ACHN (cell line): Measurements from ENCODE around the gene TJP1.

ENCODE experiments used
- DNase-seq: peaks from one replicate; pipeline ENCODE4 v3.0.0-alpha.2; 2015
- in situ Hi-C: cut with HindIII; loops from 2 replicates; pipeline ENCODE4 v1.10.0; 2017; ENCODE audit warnings: low sequenced_read_pairs, low pct_ligation_motif_present, low pct_unique_long_range_greater_than_20kb

The TJP1 gene

GRCh38 chr15:29822100-29822683 is at the start of gene TJP1:
Gene TJP1 (minus strand): TSS chr15:29822468. CDS start chr15:29822028, 440 bp downstream.
- in situ Hi-C loops, result no loop called here
- DNase-seq, result peak; percentile 81

DNA sequence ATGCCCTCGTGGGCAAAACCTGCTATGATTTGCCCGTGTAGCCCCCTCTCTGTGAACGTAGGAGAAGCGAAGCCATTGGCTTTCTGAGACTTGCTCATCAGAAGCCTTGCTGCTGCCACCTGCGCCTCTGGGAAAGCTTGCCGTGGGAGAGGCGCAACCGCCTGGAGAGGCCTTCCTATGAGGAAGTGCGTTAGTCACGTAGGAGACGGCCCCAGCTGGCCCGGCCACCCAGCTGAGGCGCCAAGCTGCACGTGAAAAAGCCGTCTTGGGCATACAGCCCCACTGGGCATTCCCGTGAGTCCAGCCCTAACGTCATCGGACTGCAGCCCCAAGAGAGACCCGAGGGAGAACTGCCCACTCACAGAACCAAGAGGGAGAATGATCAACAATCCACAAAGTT is 49.1 kb upstream of the TJP1 start:
- DNase-seq, result no peak

DNA sequence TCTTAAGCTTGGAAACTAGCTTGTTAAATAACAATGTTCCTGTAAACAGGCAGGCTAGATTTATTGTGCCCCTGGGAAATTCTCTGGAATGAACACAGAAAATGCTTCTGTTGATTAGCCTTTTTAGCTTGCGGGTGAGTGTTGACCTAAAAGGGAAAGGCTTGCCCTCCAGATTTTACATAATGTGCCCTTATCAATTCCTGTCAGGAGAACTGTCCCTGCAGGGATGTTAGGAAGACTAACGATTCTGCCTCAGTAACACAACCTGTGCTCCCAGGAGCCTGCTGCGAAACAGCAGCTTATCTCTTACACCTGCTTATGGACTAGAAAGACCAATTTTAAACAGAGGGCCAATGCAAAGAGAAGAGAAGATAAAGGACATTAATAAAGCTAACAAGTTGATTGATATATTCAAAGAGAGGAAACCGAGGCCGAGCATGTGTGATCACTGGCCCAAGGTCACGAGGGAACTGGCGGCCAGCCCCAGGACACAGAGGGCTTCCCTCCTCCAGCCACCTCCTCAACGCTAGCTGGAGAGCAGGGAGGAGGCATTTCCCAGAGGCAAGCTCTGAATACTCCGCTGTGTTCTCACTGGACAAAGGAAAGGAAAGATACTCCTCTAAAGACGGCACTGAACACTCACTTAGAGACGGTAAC is 48.4 kb upstream of the TJP1 start:
- in situ Hi-C loops, result no loop called here
- no peak for DNase-seq

More for the DNA sequence above, 49.1 kb upstream of the TJP1 start:
- in situ Hi-C loops, result no loop called here

- DNase-seq, result no peak
- in situ Hi-C loops, result no loop called here
Observed at GRCh38 chr15:29867241-29868000, 45.2 kb upstream of the TJP1 start.

- no peak for DNase-seq
- in situ Hi-C loops, result no loop called here
Observed at GRCh38 chr15:29866337-29866736, 44.1 kb upstream of the TJP1 start.

DNA sequence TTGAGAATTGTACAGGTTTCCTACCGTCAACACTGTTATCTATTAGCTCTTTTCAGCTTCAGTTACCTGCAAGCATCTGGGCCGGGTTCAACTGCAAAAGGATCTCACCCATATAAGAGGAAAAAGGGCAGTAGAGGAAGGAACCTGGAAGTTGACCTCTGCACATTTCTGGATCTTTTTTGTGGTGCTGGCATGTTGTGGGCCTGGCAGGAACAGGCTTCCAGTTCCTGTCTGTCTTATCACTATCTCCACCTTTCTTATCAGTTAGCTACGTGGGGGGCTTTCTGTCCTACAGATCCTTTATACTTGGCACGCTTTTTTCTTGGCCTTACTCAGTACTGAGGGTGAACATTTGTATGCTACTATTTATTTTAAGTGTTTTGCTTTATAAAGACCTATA is 42.2 kb upstream of the TJP1 start:
- no peak for DNase-seq
- in situ Hi-C loops, result no loop called here

DNA sequence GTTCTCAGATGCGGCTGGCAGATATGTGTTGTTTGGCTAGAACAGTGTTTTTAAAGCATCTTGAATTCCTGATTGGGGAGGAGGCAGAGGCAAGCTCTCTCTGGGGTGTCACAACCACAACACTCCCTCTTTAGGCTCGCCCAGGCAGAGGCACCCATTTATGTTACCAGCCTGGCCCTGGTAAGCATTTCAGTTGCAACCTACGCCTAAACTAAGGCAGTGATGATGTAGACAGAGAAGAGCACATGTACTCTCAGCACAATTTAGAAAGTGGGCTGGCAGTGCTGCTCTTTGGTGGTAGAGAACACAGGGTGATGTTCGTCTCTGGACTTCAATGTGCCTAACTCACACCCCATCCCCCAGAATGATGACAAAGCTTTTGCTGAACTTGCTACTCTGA is 41.2 kb upstream of the TJP1 start:
- no peak for DNase-seq

GRCh38 chr15:29862271-29862670 is 40.0 kb upstream of the TJP1 start:
- no peak for DNase-seq
- in situ Hi-C loops, result no loop called here

More for the DNA sequence above, 41.2 kb upstream of the TJP1 start:
- in situ Hi-C loops, result no loop called here

DNA sequence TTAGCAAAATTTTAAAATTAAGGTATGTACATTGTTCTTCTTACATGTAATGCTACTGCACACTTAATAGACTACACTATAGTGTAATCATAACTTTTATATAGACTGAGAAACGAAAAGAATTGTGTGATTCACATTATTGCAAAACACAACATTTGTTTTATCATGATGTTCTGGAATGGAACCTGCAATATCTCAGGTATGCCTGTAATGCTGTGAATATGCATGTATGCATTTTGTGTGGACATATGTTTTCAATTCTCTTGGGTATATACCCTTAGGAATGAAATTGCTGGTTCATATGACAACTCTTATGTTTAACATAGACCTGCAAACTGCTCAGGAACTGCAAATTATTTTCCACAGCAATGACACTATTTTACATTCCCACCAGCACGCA is 38.6 kb upstream of the TJP1 start:
- no peak for DNase-seq
- in situ Hi-C loops, result no loop called here

DNA sequence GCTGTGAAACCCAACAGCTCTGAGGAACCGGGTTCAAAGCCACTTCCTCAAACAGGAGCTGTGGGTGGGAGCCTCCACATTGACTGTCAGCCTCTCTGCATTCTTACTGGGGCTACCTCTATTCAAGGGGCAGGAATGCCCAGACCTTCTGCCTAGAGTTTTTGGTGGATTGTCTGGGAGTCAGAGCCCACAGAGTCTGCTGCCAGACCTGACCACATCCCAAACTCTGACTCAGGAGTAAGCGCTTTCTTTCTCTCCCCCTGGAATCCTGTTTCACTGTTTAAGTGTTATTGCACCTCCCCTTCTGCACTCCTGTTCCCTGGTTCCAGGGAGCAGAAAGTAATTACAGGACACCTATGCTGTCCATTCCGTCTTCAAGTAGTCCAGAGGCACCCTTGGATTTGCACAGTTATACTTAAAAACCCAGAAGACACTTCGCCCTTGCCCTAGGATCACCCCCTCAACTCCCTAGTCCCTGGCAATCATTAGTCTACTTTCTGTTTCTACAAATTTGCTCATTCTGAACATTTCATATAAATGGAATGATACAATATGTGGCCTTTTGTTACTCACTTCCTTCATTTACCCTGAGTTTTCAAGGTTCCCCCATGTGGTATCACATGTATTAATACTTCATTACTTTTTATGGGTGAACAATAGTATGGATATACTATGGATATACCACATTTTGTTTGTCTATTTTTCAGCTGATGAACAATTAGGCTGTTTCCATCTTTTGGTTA is 37.9 kb upstream of the TJP1 start:
- in situ Hi-C loops, result no loop called here
- peak; percentile 48 for DNase-seq

- DNase-seq, result no peak
- in situ Hi-C loops, result no loop called here
Observed at GRCh38 chr15:29859293-29859692, 37.0 kb upstream of the TJP1 start.

DNA sequence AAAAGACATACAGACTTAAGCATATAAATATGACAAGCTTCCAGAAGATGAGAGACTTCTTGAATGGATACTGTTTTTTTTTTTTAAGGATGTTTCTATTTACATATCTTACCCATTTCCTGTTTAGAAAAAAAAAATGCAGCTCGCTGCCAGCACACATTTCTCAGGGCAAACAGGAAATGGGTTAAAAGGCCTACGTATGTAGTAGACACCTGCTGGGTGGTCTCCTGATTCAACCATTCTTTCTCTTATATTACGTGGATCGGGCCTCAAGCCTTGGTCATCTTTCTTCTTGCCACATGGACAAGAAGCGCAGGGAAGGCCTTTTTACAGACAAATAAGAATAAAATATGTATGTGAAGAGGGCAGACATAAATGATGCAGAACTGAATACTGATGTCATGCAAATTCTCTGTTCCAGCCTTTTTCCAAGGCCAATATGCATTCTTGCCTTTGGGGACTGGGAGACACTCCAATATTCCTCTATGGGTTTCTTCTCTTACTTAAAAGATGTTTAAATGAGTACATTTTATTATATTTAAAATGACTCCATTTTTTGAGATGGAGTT is 35.0 kb upstream of the TJP1 start:
- no peak for DNase-seq
- in situ Hi-C loops, result no loop called here

DNA sequence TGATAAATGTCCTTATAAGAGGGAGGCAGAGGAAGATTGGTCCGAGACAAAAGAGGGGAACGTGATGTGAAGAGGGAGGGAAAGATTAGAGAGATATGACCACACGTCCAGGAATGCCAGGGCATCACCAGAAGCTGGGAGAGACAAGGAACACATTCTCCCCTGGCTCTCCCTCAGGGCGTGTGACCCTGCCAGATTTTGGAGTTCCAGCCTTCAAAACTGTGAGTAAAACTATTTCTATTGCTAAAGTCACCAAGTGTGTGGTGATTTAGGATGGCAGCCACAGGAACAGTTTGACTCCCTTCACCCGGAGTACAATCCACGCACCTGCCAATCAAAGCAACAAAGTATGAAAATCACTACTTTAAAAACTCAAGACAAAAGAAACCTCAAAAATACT is 32.1 kb upstream of the TJP1 start:
- in situ Hi-C loops, result no loop called here

DNA sequence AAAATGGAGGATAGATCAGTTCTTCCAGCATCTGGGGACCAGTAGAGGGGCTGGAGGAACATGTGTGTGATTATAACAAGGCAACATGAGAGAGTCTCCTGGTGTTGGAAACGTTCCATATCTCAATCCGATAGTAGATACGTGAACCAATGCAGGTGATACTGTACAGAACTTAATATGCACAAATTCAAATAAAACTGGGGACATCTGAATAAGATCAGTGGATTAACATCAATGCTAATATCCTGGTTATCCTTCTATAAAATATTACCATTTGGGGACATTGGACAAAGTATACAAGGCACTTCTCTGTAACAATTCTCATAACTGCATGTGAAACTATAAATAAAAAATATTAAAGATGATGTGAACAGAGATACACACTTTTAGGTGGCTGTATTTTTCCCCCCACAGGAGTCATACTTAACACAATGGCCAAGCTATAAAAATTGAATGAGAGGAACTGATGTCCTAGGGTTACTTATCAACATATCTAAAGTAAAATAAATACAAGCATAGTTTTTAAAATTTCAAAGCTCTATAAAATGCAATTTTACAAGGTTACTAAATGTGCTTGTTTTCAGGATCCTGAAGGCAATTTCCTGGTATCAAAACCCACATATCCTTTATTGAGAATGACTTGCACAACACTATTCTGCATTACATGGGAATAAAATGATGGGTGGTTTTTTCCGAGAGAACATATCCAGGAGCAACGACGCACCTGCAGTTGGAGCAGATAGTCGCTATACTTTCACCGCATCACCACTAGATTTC is 31.1 kb upstream of the TJP1 start:
- in situ Hi-C loops, result no loop called here
- DNase-seq, result no peak

More for the DNA sequence above, 32.1 kb upstream of the TJP1 start:
- DNase-seq, result no peak

GRCh38 chr15:29852201-29852600 is 29.9 kb upstream of the TJP1 start:
- in situ Hi-C loops, result no loop called here
- no peak for DNase-seq

DNA sequence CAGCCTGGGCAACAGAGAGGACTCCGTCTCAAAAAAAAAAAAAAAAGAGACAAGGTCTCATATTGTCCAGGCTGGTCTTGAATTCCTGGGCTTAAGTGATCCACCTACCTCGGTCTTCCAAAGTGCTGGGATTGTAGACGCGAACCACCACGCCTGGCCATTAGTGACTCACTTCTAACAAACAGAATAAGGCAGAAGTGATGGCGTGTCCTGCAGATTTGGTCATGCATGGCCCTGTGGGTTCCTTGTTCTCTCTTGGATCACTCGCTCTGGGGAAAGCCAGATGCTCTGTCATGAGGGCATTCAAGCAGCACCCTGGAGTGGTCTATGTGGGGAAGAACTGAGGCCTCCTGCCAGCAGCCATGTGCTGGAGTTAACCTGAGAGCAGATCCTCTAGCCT is 27.4 kb upstream of the TJP1 start:
- no peak for DNase-seq
- in situ Hi-C loops, result no loop called here

- in situ Hi-C loops, result no loop called here
- DNase-seq, result no peak
Observed at GRCh38 chr15:29849218-29849617, 26.9 kb upstream of the TJP1 start.

GRCh38 chr15:29844290-29844903 is 22.1 kb upstream of the TJP1 start:
- no peak for DNase-seq

More at GRCh38 chr15:29844290-29844903, 22.1 kb upstream of the TJP1 start:
- in situ Hi-C loops, result no loop called here
